OCI-LY1 (cell line): ENCODE results near the gene CARD19.

ENCODE experiments used
- H2AFZ ChIP-seq: fragments of 200-600 bp; sonication (generic), shearing (Covaris generic); 2 replicates; pipeline ENCODE4 v1.6.0; 2014; ENCODE audit warnings: antibody characterized with exemption, mild to moderate bottlenecking, low read length
- H3F3A ChIP-seq: fragments of 200-600 bp; sonication (generic), shearing (Covaris generic); 2 replicates; pipeline ENCODE4 v1.6.0; 2014; ENCODE audit warnings: mild to moderate bottlenecking, antibody characterized with exemption, low read length, moderate library complexity; ENCODE audit not compliant: insufficient read depth
- H3K27ac ChIP-seq: fragments of 200-600 bp; sonication (generic); 2 replicates; pipeline ENCODE4 v1.5.1; 2014; ENCODE audit warnings: low read length, mixed run types, mild to moderate bottlenecking, low read depth; ENCODE audit not compliant: poor library complexity, severe bottlenecking
- H3K27me3 ChIP-seq: fragments of 200-600 bp; sonication (generic); 2 replicates; pipeline ENCODE4 v1.6.0; 2014; ENCODE audit warnings: antibody characterized with exemption, mild to moderate bottlenecking, low read length, moderate library complexity; ENCODE audit not compliant: insufficient read depth
- H3K36me3 ChIP-seq: fragments of 200-600 bp; sonication (generic); 2 replicates; pipeline ENCODE4 v1.6.1; 2014; ENCODE audit warnings: mild to moderate bottlenecking, antibody characterized with exemption, low read length, moderate library complexity, mixed read lengths; ENCODE audit not compliant: insufficient read depth
- H3K4me1 ChIP-seq: fragments of 200-600 bp; sonication (generic); 2 replicates; pipeline ENCODE4 v1.5.1; 2014; ENCODE audit warnings: mild to moderate bottlenecking, low read length, moderate library complexity; ENCODE audit not compliant: insufficient read depth, severe bottlenecking
- H3K4me2 ChIP-seq: fragments of 200-600 bp; sonication (generic), shearing (Covaris generic); 2 replicates; pipeline ENCODE4 v1.6.1; 2014; ENCODE audit warnings: low read length
- H3K4me3 ChIP-seq: fragments of 200-600 bp; sonication (generic); 2 replicates; pipeline ENCODE4 v1.5.1; 2014; ENCODE audit warnings: low read length, low read depth, mild to moderate bottlenecking, mixed read lengths; ENCODE audit not compliant: poor library complexity, severe bottlenecking
- H3K79me2 ChIP-seq: fragments of 200-600 bp; shearing (Covaris generic); 2 replicates; pipeline ENCODE4 v1.6.1; 2016; ENCODE audit warnings: mixed run types, low read length, mixed read lengths; ENCODE audit not compliant: insufficient read depth
- H3K9ac ChIP-seq: fragments of 200-600 bp; sonication (generic), shearing (Covaris generic); 2 replicates; pipeline ENCODE4 v1.6.1; 2014; ENCODE audit warnings: mild to moderate bottlenecking, low read length, mixed read lengths
- H3K9me2 ChIP-seq: fragments of 200-600 bp; sonication (generic), shearing (Covaris generic); 2 replicates; pipeline ENCODE4 v1.6.1; 2014; ENCODE audit warnings: low read depth, mild to moderate bottlenecking, low read length, mixed read lengths
- H3K9me3 ChIP-seq: fragments of 200-600 bp; shearing (Covaris generic); 2 replicates; pipeline ENCODE4 v1.6.1; 2014; ENCODE audit warnings: low read length, mixed read lengths
- H4K20me1 ChIP-seq: fragments of 200-600 bp; sonication (generic), shearing (Covaris generic); 2 replicates; pipeline ENCODE4 v1.6.0; 2016; ENCODE audit warnings: mild to moderate bottlenecking, low read length; ENCODE audit not compliant: insufficient read depth
- CTCF ChIP-seq: fragments of 200-600 bp; sonication (generic), shearing (Covaris generic); IDR thresholded peaks from 2 replicates; pipeline ENCODE4 v1.5.1; 2017; ENCODE audit warnings: mild to moderate bottlenecking, antibody characterized with exemption, low read length, moderate library complexity, mixed read lengths
- EZH2 ChIP-seq: fragments of 200-600 bp; sonication (generic), shearing (Covaris generic); IDR thresholded peaks from 2 replicates; pipeline ENCODE4 v1.8.0; 2017; ENCODE audit warnings: borderline replicate concordance, mixed run types, mild to moderate bottlenecking, antibody characterized with exemption, low read length, moderate library complexity, mixed read lengths

The CARD19 gene

GRCh38 chr9:93066978-93067603 lies 28.9 kb upstream of the CARD19 start:
- H3F3A ChIP-seq, result 0 out of 2 replicates have a peak, but pooled peaks cover 4% of the 10 kb centered on the region
- H3K4me3 ChIP-seq, result no peak overlapping the region
- no peak overlapping the region for H3K9ac ChIP-seq
- H3K4me1 ChIP-seq, result peaks cover 44% of the 10 kb centered on the region
- TF ChIP-seq EZH2 (no peak), CTCF (no peak)
- H3K27me3 ChIP-seq, result no peaks in the 10 kb centered on the region
- no peak overlapping the region for H3K4me2 ChIP-seq
- no peak overlapping the region for H2AFZ ChIP-seq
- H3K79me2 ChIP-seq, result peaks cover 19% of the 10 kb centered on the region
- no peak overlapping the region for H3K27ac ChIP-seq
- no peaks in the 10 kb centered on the region for H3K9me2 ChIP-seq
- no peaks in the 10 kb centered on the region for H4K20me1 ChIP-seq
- H3K36me3 ChIP-seq, result peaks cover 73% of the 10 kb centered on the region
- H3K9me3 ChIP-seq, result no peaks in the 10 kb centered on the region

DNA sequence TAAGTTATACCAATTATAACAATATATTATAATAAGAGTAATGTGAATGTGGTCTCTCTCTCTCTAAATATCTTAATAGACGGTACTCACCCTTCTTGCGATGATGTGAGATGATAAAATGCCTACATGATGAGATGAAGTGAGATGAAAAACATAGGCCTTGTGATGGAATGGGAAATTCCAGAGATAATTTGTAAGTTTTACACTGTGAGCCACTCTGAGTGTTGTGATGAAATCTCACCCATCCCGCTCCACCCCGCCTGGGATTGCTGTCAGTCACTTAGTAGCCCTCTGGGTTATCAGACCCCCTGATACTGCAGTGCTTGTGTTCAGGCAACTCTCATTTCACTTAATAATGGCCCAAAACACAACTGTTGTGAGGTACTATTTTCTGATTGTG lies 27.1 kb upstream of the CARD19 start:
- no peak overlapping the region for H3K9ac ChIP-seq
- H2AFZ ChIP-seq, result no peak overlapping the region
- no peaks in the 10 kb centered on the region for H3F3A ChIP-seq
- no peaks in the 10 kb centered on the region for H3K9me3 ChIP-seq
- no peaks in the 10 kb centered on the region for H3K9me2 ChIP-seq
- peaks cover 19% of the 10 kb centered on the region for H3K79me2 ChIP-seq
- H3K4me1 ChIP-seq, result peaks cover 44% of the 10 kb centered on the region
- TF ChIP-seq EZH2, result no peak
- TF ChIP-seq CTCF, result no peak
- peaks cover 81% of the 10 kb centered on the region for H3K36me3 ChIP-seq
- no peaks in the 10 kb centered on the region for H3K27me3 ChIP-seq
- H3K27ac ChIP-seq, result no peak overlapping the region
- H3K4me3 ChIP-seq, result no peak overlapping the region
- H4K20me1 ChIP-seq, result no peaks in the 10 kb centered on the region
- no peak overlapping the region for H3K4me2 ChIP-seq

DNA sequence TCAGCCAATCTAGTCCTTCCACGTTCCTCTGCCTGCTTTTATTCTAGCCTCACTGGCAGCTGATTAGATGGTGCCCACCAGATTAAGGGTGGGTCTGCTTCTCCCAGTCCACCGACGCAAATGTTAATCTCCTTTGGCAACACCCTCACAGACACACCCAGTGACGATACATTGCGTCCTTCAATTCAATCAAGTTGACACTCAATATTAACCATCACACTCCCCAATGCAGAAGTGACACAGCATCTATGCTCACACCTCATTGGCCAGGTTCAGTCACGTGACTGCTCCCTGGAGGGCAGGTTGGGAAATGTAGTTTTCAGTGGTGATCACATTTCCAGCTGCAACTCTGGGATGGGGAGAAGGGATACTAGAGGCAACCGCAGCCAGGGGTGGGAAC lies 24.6 kb upstream of the CARD19 start:
- no peak overlapping the region for H3K4me3 ChIP-seq
- no peak overlapping the region for H3K9ac ChIP-seq
- H3K9me2 ChIP-seq, result no peaks in the 10 kb centered on the region
- H3F3A ChIP-seq, result no peaks in the 10 kb centered on the region
- no peak overlapping the region; the same call in 1 of the 2 replicates for H3K4me2 ChIP-seq
- no peaks in the 10 kb centered on the region for H3K9me3 ChIP-seq
- H2AFZ ChIP-seq, result no peak overlapping the region
- no peaks in the 10 kb centered on the region for H3K27me3 ChIP-seq
- TF ChIP-seq CTCF, result no peak
- no peak for TF ChIP-seq EZH2
- peaks cover 70% of the 10 kb centered on the region for H3K36me3 ChIP-seq
- peak overlapping the region; percentile 89 for H3K27ac ChIP-seq
- H4K20me1 ChIP-seq, result no peaks in the 10 kb centered on the region
- H3K4me1 ChIP-seq, result peaks cover 32% of the 10 kb centered on the region
- H3K79me2 ChIP-seq, result peaks cover 19% of the 10 kb centered on the region
